GM23338 (cell line): Measurements from ENCODE around the gene AGPAT4. TPM values are rescaled to one million over a fixed set of nuclear protein-coding genes. Genes with fewer than 3 reads are reported as not detected.

Experiments used
- ATAC-seq: fragments of 200-7000 bp; cut with Tn5 transposase; 3 replicates; pipeline ENCODE4 v1.9.1; 2020
- DNase-seq: peaks from one replicate; pipeline ENCODE4 v3.0.0-alpha.2; 2015; ENCODE audit warnings: low spot score
- H2AFZ ChIP-seq: fragments of 200-600 bp; sonication (generic); 2 replicates; pipeline ENCODE4 v1.8.0; 2016; ENCODE audit warnings: antibody characterized with exemption, mild to moderate bottlenecking, moderate library complexity
- H3F3A ChIP-seq: fragments of 200-600 bp; sonication (generic); replicated peaks from 2 replicates; pipeline ENCODE4 v1.8.0; 2017; ENCODE audit warnings: antibody characterized with exemption, mixed run types, low read depth
- H3K27ac ChIP-seq: fragments of 200-600 bp; sonication (generic); 2 replicates; pipeline ENCODE4 v1.6.1; 2016; ENCODE audit warnings: low read depth
- H3K27me3 ChIP-seq: fragments of 200-600 bp; sonication (generic); 2 replicates; pipeline ENCODE4 v1.8.0; 2016; ENCODE audit warnings: mild to moderate bottlenecking, mixed run types, moderate library complexity; ENCODE audit not compliant: insufficient read depth
- H3K36me3 ChIP-seq: fragments of 200-600 bp; sonication (generic); 2 replicates; pipeline ENCODE4 v1.8.0; 2016; ENCODE audit warnings: mild to moderate bottlenecking; ENCODE audit not compliant: insufficient read depth
- H3K4me1 ChIP-seq: fragments of 200-600 bp; sonication (generic); 2 replicates; pipeline ENCODE4 v1.8.0; 2016; ENCODE audit warnings: mild to moderate bottlenecking, moderate library complexity; ENCODE audit not compliant: insufficient read depth
- H3K4me2 ChIP-seq: fragments of 200-600 bp; sonication (generic); 2 replicates; pipeline ENCODE4 v1.7.1; 2017; ENCODE audit warnings: mixed run types
- H3K4me3 ChIP-seq: fragments of 200-600 bp; sonication (generic); 2 replicates; pipeline ENCODE4 v1.6.1; 2016; ENCODE audit warnings: mixed run types
- H3K79me2 ChIP-seq: fragments of 200-600 bp; sonication (generic); replicated peaks from 2 replicates; pipeline ENCODE4 v1.8.0; 2017; ENCODE audit warnings: mild to moderate bottlenecking; ENCODE audit not compliant: insufficient read depth
- H3K9me2 ChIP-seq: fragments of 200-600 bp; sonication (generic); 2 replicates; pipeline ENCODE4 v1.8.0; 2017; ENCODE audit not compliant: insufficient read depth
- H4K20me1 ChIP-seq: fragments of 200-600 bp; sonication (generic); replicated peaks from 2 replicates; pipeline ENCODE4 v1.8.0; 2017; ENCODE audit warnings: mild to moderate bottlenecking; ENCODE audit not compliant: insufficient read depth
- H3K27ac Mint-ChIP-seq: 2 replicates; pipeline ENCODE4 v1.8.0; 2020; ENCODE audit warnings: inconsistent platforms, mild to moderate bottlenecking, moderate library complexity, mixed read lengths
- H3K27me3 Mint-ChIP-seq: 3 replicates; pipeline ENCODE4 v1.8.0; 2022; ENCODE audit warnings: low read depth, mild to moderate bottlenecking, moderate library complexity, mixed read lengths, inconsistent platforms; ENCODE audit not compliant: insufficient read depth, poor library complexity
- H3K36me3 Mint-ChIP-seq: 3 replicates; pipeline ENCODE4 v1.8.0; 2021; ENCODE audit warnings: low read depth, mild to moderate bottlenecking, inconsistent platforms, moderate library complexity, mixed read lengths
- H3K4me1 Mint-ChIP-seq: 3 replicates; pipeline ENCODE4 v1.8.0; 2020; ENCODE audit warnings: mild to moderate bottlenecking, inconsistent platforms, mixed read lengths
- H3K4me3 Mint-ChIP-seq: 3 replicates; pipeline ENCODE4 v1.8.0; 2021; ENCODE audit warnings: moderate library complexity, mild to moderate bottlenecking, inconsistent platforms, mixed read lengths
- H3K9me3 Mint-ChIP-seq: 3 replicates; pipeline ENCODE4 v1.8.0; 2020; ENCODE audit warnings: moderate library complexity, mild to moderate bottlenecking, inconsistent platforms, mixed read lengths
- EZH2phosphoT487 ChIP-seq: fragments of 200-600 bp; sonication (generic); IDR thresholded peaks from one replicate; pipeline ENCODE4 v1.8.1; 2018; ENCODE audit warnings: antibody characterized with exemption; ENCODE audit not compliant: unreplicated experiment
- ZNF331 ChIP-seq: fragments of 250-450 bp; sonication (Bioruptor Pico); IDR thresholded peaks from 2 replicates; pipeline ENCODE4 v1.5.0; 2020; ENCODE audit warnings: low read depth, mild to moderate bottlenecking, moderate library complexity
- polyA plus RNA-seq: library from polyadenylated mRNA; unstranded; fragments of >200 nt; fragmentation: Nextera tagmentation; extraction: Ambion mirVana; gene quantifications from 2 replicates; pipeline ENCODE4 v1.2.1, GENCODE V29; 2016
- total RNA-seq: library from RNA; depleted of rRNA; stranded (reverse); fragments of >200 nt; shearing (Covaris generic); gene quantifications from 2 replicates; pipeline ENCODE4 v1.2.3, GENCODE V29; 2014
- TF ChIP-seq, protein P1 (sequence below), 2 experiments: fragments of 200-600 bp in 1 of 2; sonication (generic) in 1 of 2; conservative IDR thresholded peaks; 2 replicates each; pipeline versions ENCODE4 v1.5.1 to v1.6.1; 2016 to 2017; ENCODE audit warnings: antibody characterized with exemption in 2 of 2, low read depth in 2 of 2, mild to moderate bottlenecking in 2 of 2, moderate library complexity in 1 of 2
- TF ChIP-seq, protein P2 (sequence below): IDR thresholded peaks from one replicate; pipeline ENCODE4 v1.6.1; 2018; ENCODE audit warnings: antibody characterized with exemption; ENCODE audit not compliant: unreplicated experiment

AGPAT4 gene
- total and polyA plus RNA-seq, 2 experiments from 2014 or later: 8.9 to 19.3 TPM

DNA sequence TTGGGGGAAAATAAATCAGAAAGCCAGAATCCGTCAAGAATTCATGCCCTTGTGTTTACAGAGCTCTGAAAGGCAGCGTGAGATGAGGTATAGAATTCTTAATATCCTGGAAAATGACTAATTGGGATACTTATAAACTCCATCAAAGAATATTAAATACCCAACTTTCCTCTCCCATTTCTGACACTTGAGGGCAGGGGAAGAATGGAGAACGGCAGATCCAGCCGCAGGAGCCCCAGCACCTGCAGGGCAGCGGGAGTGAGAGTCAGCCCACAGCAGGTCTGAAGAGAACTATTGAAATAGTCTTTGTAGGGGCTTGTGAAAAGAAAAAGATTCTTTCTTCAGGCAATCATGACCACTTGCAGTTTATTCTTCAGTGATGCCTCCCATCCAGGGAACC, 107.2 kb downstream of the AGPAT4 start:
- peaks cover 3% of the 10 kb centered on the region; the same call in 2 of the 3 replicates for H3K9me3 Mint-ChIP-seq
- H3K36me3 Mint-ChIP-seq: peaks cover 58% of the 10 kb centered on the region
- no peak overlapping the region for H3K4me2 ChIP-seq

GRCh38 chr6:161166176-161166575, 107.7 kb downstream of the AGPAT4 start:
- ATAC-seq: no peak
- peaks cover 2% of the 10 kb centered on the region; the same call in 1 of the 3 replicates for H3K9me3 Mint-ChIP-seq
- H3K36me3 ChIP-seq: no peaks in the 10 kb centered on the region

More for the DNA sequence above, 107.2 kb downstream of the AGPAT4 start:
- H3K4me3 ChIP-seq: no peak overlapping the region
- H3K4me1 ChIP-seq: peaks cover 14% of the 10 kb centered on the region
- no peaks in the 10 kb centered on the region for H3K27me3 ChIP-seq
- Mint-ChIP-seq H3K4me1 (peaks cover 61% of the 10 kb centered on the region), H3K27me3 (peaks cover 7% of the 10 kb centered on the region), H3K27ac (no peak overlapping the region), H3K4me3 (no peak overlapping the region)
- H3K9me2 ChIP-seq: no peaks in the 10 kb centered on the region
- TF ChIP-seq, protein P1, sequence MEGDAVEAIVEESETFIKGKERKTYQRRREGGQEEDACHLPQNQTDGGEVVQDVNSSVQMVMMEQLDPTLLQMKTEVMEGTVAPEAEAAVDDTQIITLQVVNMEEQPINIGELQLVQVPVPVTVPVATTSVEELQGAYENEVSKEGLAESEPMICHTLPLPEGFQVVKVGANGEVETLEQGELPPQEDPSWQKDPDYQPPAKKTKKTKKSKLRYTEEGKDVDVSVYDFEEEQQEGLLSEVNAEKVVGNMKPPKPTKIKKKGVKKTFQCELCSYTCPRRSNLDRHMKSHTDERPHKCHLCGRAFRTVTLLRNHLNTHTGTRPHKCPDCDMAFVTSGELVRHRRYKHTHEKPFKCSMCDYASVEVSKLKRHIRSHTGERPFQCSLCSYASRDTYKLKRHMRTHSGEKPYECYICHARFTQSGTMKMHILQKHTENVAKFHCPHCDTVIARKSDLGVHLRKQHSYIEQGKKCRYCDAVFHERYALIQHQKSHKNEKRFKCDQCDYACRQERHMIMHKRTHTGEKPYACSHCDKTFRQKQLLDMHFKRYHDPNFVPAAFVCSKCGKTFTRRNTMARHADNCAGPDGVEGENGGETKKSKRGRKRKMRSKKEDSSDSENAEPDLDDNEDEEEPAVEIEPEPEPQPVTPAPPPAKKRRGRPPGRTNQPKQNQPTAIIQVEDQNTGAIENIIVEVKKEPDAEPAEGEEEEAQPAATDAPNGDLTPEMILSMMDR (conservative IDR thresholded peaks at IDR 0.05; ENCODE audit: low read depth in 2 of 2): 0 out of 4 replicates have a peak, but pooled peaks of 1 of the 2 experiments have one; percentile 13
- TF ChIP-seq ZNF331 (CRISPR knock-in tag): no peak
- H4K20me1 ChIP-seq: peaks cover 12% of the 10 kb centered on the region; the same call in 1 of the 2 replicates
- no peak overlapping the region for H3K27ac ChIP-seq
- peaks cover 19% of the 10 kb centered on the region for H3K79me2 ChIP-seq
- ATAC-seq: no peak; the same call in 2 of the 3 replicates
- H2AFZ ChIP-seq: no peak overlapping the region
- H3K36me3 ChIP-seq: no peaks in the 10 kb centered on the region
- DNase-seq: no peak
- H3F3A ChIP-seq: no peaks in the 10 kb centered on the region

More at GRCh38 chr6:161166176-161166575, 107.7 kb downstream of the AGPAT4 start:
- Histone ChIP-seq H3K4me2 (no peak overlapping the region), H3K4me3 (no peak overlapping the region), H3K4me1 (peaks cover 14% of the 10 kb centered on the region), H3F3A (no peaks in the 10 kb centered on the region), H3K27ac (no peak overlapping the region), H3K9me2 (no peaks in the 10 kb centered on the region), H3K27me3 (no peaks in the 10 kb centered on the region), H2AFZ (no peak overlapping the region), H4K20me1 (peaks cover 12% of the 10 kb centered on the region; the same call in 1 of the 2 replicates), H3K79me2 (peaks cover 19% of the 10 kb centered on the region)
- Mint-ChIP-seq H3K27me3 (peaks cover 7% of the 10 kb centered on the region), H3K27ac (no peak overlapping the region), H3K4me3 (no peak overlapping the region), H3K4me1 (peaks cover 61% of the 10 kb centered on the region), H3K36me3 (peaks cover 57% of the 10 kb centered on the region)
- TF ChIP-seq EZH2phosphoT487: no peak
- TF ChIP-seq, protein P2, sequence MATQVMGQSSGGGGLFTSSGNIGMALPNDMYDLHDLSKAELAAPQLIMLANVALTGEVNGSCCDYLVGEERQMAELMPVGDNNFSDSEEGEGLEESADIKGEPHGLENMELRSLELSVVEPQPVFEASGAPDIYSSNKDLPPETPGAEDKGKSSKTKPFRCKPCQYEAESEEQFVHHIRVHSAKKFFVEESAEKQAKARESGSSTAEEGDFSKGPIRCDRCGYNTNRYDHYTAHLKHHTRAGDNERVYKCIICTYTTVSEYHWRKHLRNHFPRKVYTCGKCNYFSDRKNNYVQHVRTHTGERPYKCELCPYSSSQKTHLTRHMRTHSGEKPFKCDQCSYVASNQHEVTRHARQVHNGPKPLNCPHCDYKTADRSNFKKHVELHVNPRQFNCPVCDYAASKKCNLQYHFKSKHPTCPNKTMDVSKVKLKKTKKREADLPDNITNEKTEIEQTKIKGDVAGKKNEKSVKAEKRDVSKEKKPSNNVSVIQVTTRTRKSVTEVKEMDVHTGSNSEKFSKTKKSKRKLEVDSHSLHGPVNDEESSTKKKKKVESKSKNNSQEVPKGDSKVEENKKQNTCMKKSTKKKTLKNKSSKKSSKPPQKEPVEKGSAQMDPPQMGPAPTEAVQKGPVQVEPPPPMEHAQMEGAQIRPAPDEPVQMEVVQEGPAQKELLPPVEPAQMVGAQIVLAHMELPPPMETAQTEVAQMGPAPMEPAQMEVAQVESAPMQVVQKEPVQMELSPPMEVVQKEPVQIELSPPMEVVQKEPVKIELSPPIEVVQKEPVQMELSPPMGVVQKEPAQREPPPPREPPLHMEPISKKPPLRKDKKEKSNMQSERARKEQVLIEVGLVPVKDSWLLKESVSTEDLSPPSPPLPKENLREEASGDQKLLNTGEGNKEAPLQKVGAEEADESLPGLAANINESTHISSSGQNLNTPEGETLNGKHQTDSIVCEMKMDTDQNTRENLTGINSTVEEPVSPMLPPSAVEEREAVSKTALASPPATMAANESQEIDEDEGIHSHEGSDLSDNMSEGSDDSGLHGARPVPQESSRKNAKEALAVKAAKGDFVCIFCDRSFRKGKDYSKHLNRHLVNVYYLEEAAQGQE: no peak
- DNase-seq: no peak
